Daoy (cell line): ENCODE results near the gene PCAT7. TPM values are rescaled to one million over a fixed set of nuclear protein-coding genes. Genes with fewer than 3 reads are reported as not detected.
"Not testable (repeated sequence)": the region's sequence is repeated elsewhere in the genome, so short reads cannot be mapped to it uniquely, and the experiment has no call there.

Experiments used
- DNase-seq: peaks from one replicate; pipeline ENCODE4 v3.0.0-alpha.2; 2015; ENCODE audit warnings: low read depth
- total RNA-seq: library from RNA; depleted of rRNA; stranded (reverse); fragments of >200 nt; shearing (Covaris generic); gene quantifications from 2 replicates; pipeline ENCODE4 v1.2.3, GENCODE V29; 2014; rRNA removed

The PCAT7 gene
- not detected in 2 replicates for total RNA-seq

- peak; percentile 96 for DNase-seq
These were observed at the start of gene PCAT7 for GRCh38 chr9:94554439-94555331. Gene PCAT7 (plus strand): TSS chr9:94555083.

- DNase-seq = not testable (repeated sequence)
These were observed 48.5 kb upstream of the PCAT7 start for GRCh38 chr9:94506370-94506769.

- DNase-seq = no peak
These were observed 47.2 kb upstream of the PCAT7 start for GRCh38 chr9:94507531-94508258.

DNA sequence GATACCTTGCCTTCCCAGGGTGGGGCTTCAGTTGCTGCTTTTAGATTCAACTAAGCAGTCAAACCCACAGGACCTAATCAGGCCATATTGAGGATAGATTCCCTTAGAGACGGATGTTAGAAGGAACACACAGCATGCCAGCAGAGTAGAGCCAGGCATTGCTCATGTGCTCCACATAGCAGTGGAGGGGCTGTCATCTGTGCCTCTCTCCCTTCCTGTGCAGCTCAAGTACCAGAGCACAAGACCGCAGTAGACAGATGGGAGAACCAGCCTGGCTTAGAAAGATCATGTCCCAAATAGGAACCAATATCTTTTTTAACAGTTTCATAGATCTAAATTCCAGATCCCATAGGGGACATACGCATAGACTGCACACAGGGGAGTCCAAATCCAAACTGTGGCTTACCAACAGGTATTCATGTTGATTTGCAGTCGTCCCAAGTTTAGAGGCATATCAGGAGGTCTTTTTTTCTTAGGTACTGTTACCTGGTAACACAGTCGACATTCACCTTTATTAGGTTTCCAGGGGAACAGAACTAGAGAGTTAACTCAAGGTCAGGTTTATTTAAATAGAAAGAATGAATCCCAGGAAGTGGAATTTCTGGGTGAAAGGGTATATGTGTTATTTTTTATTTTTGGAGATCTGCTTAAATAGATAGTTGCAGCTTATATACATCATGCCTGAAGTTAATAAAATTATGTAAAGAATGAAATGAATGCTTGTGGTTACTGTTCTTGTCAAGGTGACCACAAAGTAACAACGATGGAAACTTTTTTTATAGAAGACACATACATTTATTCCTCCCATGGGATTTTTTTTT is 43.5 kb upstream of the PCAT7 start:
- DNase-seq = no peak

- DNase-seq = no peak
These were observed 43.0 kb upstream of the PCAT7 start for GRCh38 chr9:94511955-94512265.

DNA sequence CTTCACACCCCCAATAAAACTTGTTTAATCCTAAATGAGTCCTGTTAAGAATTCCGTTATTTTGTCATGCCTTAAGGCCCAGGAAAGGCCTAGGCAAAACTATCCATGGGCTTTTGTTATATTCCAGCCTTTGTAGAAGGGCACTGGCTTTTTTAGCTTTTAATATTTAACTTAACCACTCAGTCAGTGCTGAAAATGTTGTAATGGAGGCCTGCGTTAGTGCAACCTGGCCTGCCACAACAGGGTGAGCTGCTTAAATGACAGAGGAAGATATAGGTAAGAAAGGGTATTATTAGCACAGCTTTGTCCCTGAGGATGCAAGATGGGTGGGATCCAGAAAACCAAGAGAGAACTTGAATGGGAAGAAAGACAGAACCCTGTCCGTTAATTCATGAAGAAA is 40.2 kb upstream of the PCAT7 start:
- no peak for DNase-seq

DNA sequence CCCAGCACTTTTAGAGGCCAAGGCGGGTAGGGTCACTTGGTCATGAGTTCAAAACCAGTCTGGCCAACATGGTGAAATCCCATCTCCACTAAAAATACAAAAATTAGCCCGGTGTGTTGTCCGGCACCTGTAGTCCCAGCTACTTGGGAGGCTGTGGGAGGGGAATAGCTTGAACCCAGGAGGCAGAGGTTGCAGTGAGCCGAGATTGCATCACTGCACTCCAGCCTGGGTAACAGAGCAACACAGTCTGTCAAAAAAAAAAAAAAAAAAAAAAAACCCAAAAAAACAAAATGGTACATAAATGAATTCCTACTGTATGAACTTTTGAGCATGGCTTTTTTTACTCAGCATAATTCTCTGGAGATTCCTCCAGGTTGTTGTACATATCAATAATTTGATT is 37.6 kb upstream of the PCAT7 start:
- DNase-seq = no peak

DNA sequence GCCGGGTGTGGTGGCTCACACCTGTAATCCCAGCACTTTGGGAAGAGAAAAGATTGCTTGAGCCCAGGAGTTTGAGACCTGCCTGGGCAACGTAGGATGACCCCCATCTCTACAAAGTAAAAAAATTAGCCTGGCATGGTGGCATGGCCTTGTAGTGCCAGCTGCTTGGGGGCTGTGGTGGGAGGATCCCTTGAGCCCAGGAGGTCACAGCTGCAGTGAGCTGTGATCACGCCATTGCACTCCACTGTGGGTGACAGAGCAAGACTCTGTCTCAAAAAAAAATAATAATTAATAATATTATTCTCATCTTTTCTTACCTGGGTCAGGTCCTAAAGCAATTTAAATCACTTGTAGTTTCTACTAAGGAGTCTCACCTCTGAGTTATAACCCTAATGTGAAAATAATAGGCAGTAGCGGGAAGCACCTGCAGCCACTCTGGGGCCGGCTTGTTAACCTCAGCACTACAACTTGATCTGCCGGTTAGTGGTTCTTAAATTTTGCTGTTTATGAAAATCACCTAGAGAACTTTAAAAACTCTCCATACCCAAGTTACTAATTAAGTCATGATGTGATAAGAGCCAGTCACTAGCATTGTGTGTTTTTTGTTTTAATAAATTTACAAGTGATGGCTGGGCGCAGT is 29.4 kb upstream of the PCAT7 start:
- DNase-seq = no peak

DNA sequence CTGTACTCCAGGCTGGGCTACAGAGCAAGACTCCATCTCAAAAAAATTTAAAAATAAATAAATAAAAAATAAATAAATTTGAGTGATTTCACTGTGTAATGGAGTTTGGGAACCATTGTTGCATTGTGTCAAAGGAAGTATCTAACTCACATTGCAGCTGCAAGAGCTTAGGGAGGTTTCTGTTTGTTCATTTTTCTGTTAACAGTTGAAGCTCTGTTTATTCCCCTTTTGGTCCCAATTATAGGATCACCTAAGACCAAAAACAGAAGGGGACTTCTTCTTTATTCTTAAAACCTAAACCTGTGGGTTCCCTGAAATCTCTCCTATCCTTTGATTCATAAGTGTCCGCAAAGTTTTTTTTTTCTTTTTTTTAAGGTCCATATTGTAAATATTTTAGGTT is 28.6 kb upstream of the PCAT7 start:
- no peak for DNase-seq

DNA sequence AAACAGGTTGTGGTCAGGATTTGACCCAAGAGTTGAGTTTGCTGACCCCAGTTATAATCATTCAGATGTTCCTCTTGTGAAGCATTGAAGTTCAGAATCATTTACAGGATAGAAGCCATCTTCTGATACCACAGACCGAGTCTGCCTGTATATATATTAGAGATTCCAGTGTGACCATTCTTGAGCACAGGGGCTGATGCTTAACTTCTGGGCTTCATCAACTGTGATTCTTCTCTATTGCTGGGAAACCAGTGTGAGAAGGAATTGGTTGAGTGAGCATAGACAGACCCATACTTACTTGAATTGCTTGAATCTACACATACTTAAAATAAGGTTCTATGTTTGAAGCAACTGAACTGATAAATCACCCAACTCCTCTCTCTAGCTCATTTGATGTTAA is 27.9 kb upstream of the PCAT7 start:
- DNase-seq = no peak

DNA sequence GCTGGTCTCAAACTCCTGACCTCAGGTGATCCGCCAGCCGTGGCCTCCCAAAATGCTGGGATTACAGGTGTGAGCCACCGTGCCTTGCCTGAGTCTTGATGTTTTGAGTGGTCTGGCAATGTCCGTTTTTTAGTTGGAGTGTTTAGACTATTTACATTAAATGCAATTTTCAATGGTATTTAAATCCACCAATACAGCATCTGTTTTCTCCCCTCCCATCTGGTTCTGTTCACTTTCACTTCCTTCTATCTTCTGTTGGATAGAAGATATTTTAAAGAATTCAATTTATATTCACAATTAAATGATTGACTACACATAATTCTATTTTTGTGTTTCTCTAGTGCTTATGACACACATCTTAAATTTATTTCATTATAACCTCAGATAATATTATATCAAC is 26.0 kb upstream of the PCAT7 start:
- no peak for DNase-seq

DNA sequence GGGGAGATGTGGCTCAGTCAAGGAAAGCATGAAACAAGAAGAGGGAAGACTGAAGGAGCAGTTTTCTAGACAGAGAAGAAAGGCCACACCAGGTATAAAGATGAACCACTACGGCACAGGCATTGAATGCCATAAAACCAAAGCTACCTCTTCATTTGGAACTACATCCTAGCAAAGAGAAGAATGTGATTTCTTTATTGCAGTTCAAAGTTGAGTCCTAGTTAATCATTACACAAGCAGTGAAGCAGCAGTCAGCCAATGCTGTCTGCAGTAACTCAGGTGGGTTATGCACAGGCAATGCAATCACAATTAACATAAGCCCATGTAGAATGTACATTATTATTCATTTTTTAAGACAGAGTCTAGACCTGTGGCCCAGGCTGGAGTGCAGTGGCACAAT is 21.7 kb upstream of the PCAT7 start:
- no peak for DNase-seq

- DNase-seq = no peak
These were observed 21.3 kb upstream of the PCAT7 start for GRCh38 chr9:94533601-94534000.

GRCh38 chr9:94534901-94535300 is 20.0 kb upstream of the PCAT7 start:
- no peak for DNase-seq

DNA sequence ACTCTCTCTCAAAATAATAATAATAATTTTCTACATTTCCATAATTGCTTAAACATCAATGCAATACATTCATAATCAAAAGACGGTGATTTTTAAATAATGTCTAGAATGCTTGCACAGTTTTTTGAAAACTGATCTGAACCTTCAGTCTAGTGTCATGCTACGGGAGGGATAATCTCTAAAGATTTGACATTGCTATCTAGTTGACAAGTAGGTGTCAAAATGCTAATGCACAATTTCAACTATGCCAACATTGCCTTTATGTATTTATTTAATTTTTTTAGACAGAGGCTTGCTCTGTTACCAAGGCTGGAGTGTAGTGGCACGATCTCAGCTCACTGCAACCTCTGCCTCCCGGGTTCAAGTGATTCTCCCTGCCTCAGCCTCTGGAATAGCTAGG is 16.0 kb upstream of the PCAT7 start:
- DNase-seq = no peak

GRCh38 chr9:94544335-94544734 is 10.5 kb upstream of the PCAT7 start:
- not testable (repeated sequence) for DNase-seq

DNA sequence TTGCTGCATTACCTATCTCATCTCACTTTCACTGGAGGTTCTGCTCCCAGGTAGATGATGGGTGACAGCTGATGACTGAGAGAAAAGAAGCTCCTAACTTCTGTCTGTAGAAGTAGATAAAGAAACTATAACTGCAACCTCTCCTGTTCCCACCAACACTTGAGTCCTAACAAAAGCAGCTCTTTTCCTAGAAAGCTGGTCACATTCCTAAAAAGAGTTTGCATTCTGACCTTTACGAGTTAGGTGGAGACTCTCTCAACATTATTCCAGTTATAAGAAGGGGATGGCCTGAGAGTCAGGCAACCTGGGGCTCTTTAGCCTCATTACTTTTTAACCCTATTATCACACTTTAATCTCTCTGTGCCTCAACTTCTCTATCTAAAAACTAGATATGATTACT is 8.9 kb upstream of the PCAT7 start:
- no peak for DNase-seq

- no peak for DNase-seq
These were observed 1.6 kb upstream of the PCAT7 start for GRCh38 chr9:94553029-94553938.

GRCh38 chr9:94554078-94554438 is 825 bp upstream of the PCAT7 start:
- DNase-seq = no peak

GRCh38 chr9:94557376-94557775 is 2.5 kb downstream of the PCAT7 start:
- DNase-seq = no peak

GRCh38 chr9:94560237-94560636 is 5.4 kb downstream of the PCAT7 start:
- no peak for DNase-seq
